Activated naive CD4-positive, alpha-beta T cell treated with anti-CD3 and anti-CD28 coated beads for 36 hours (primary cell): ENCODE measurements around the gene DENND1A. TPM values are rescaled to one million over a fixed set of nuclear protein-coding genes. Genes with fewer than 3 reads are reported as not detected.

Experiments
- CTCF ChIA-PET: fragments of 350-600 bp; sonication (Branson Sonifier 250); formaldehyde crosslinking; loops from one replicate; lab custom pipeline; 2021; ENCODE audit warnings: antibody characterized with exemption; lab: Charles Lee
- DNase-seq: peaks from one replicate; pipeline ENCODE4 v3.0.0-alpha.2; 2020
- H3K27ac Mint-ChIP-seq: one replicate; pipeline ENCODE4 v1.8.0; 2021; ENCODE audit warnings: mild to moderate bottlenecking, mixed read lengths
- H3K27me3 Mint-ChIP-seq: one replicate; pipeline ENCODE4 v1.8.0; 2021; ENCODE audit warnings: low read depth, mixed read lengths
- H3K36me3 Mint-ChIP-seq: one replicate; pipeline ENCODE4 v1.8.0; 2021; ENCODE audit warnings: low read depth, mixed read lengths
- H3K4me1 Mint-ChIP-seq: one replicate; pipeline ENCODE4 v1.8.0; 2021; ENCODE audit warnings: low read depth, mixed read lengths
- H3K4me3 Mint-ChIP-seq: one replicate; pipeline ENCODE4 v1.8.0; 2021; ENCODE audit warnings: mild to moderate bottlenecking, moderate library complexity, mixed read lengths
- H3K9me3 Mint-ChIP-seq: one replicate; pipeline ENCODE4 v1.8.0; 2021; ENCODE audit warnings: mixed read lengths
- intact Hi-C: fragments of 100-400 bp; cut with micrococcal nuclease; formaldehyde crosslinking; loops from one replicate; pipeline ENCODE4 v1.15.1; 2023
- total RNA-seq, 2 experiments: library from RNA; stranded (reverse); gene quantifications; one replicate each; pipeline ENCODE4 v1.2.3, GENCODE V29; 2021

The DENND1A gene
- total RNA-seq, 2 experiments from 2014 or later, result 28.4 to 29.6 TPM

DNA sequence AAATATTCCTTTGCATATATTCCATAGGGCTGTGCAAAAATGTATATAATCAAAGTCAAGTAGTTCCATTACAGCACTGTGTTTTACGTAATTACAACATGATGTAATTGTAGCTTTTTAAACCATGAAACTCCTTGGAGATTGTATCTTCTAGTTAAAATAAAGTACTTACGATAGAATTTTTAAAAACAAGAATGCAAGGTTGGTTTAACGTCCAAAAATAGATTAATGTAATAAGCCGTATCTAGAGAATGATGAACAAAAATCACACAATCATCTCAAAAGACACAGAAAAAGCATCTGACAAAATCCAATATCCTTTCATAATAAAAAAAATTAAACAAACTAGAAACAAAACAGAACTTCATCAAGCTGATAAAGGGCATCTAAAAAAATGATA lies 86.2 kb downstream of the DENND1A start:
- no peaks in the 10 kb centered on the region for H3K4me1 Mint-ChIP-seq
- H3K9me3 Mint-ChIP-seq, result peaks cover 21% of the 10 kb centered on the region
- DNase-seq, result no peak
- peaks cover 48% of the 10 kb centered on the region for H3K36me3 Mint-ChIP-seq
- CTCF ChIA-PET, result no interaction called here
- no peak overlapping the region for H3K27ac Mint-ChIP-seq
- no peak overlapping the region for H3K4me3 Mint-ChIP-seq
- H3K27me3 Mint-ChIP-seq, result no peaks in the 10 kb centered on the region
- intact Hi-C loops, result no loop called here

DNA sequence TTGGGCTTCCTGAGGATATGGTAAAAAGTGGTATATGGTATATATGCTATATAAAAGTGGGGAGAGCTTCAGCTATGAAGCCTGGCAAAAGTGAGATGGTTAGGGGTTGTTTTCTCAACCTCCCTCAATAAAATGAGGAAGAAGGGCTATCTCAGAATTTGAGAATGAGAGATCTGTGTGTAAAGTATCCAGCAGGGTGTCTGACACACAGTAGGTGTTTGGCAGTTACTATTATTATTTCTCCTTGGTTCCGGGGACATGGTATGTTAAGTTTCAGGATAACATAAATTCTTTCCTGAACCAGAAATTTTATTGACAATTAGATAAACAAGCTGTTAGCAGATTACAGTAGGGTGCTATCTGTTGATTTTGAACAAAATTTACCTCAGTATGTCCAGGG lies 94.1 kb downstream of the DENND1A start:
- Mint-ChIP-seq H3K4me3 (no peak overlapping the region), H3K9me3 (peaks cover 6% of the 10 kb centered on the region), H3K4me1 (peaks cover 18% of the 10 kb centered on the region), H3K27ac (no peak overlapping the region), H3K36me3 (peaks cover 20% of the 10 kb centered on the region), H3K27me3 (no peaks in the 10 kb centered on the region)
- intact Hi-C loops, result no loop called here
- CTCF ChIA-PET, result no interaction called here
- no peak for DNase-seq

DNA sequence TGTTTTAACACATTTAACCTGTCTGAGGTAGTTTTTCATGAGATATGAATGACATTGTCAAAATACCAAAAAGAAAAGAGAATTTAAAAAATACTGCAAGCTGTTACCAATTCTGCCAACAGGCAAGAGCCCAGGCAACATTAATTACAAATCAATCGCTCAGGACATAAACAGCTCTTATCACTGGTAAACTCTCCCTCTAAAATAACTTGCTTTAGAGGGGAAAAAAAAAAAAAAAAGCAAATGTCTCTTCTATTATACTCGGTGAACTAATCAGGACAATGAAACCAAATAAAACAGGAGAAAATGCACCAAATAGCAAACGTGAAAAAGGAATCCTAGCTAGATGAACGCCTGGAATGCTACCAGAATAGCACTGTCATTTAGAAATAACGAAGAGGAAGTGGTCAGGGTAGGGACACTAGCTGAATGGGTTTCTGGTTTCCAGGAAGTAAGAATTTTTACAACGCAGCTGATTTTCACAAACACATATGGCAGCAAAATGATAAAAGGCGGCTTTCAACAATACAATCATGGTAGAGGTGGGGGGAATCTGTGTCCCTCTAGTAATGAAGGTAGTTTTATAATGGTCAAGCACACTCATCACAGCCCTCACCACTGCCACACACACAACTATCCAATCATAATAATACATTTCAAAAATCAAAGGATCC lies 94.9 kb downstream of the DENND1A start:
- no peak overlapping the region for H3K27ac Mint-ChIP-seq
- H3K36me3 Mint-ChIP-seq, result peaks cover 23% of the 10 kb centered on the region
- DNase-seq, result no peak
- no peak overlapping the region for H3K4me3 Mint-ChIP-seq
- peaks cover 18% of the 10 kb centered on the region for H3K4me1 Mint-ChIP-seq
- H3K9me3 Mint-ChIP-seq, result peaks cover 8% of the 10 kb centered on the region
- H3K27me3 Mint-ChIP-seq, result no peaks in the 10 kb centered on the region
- intact Hi-C loops, result no loop called here
- CTCF ChIA-PET, result interaction anchor here (0.6 to 0.7 kb wide), 3 partner anchors 8 to 1457 kb away, joined by 3 to 6 read pairs (median 3); no protein-coding TSS in a partner anchor

DNA sequence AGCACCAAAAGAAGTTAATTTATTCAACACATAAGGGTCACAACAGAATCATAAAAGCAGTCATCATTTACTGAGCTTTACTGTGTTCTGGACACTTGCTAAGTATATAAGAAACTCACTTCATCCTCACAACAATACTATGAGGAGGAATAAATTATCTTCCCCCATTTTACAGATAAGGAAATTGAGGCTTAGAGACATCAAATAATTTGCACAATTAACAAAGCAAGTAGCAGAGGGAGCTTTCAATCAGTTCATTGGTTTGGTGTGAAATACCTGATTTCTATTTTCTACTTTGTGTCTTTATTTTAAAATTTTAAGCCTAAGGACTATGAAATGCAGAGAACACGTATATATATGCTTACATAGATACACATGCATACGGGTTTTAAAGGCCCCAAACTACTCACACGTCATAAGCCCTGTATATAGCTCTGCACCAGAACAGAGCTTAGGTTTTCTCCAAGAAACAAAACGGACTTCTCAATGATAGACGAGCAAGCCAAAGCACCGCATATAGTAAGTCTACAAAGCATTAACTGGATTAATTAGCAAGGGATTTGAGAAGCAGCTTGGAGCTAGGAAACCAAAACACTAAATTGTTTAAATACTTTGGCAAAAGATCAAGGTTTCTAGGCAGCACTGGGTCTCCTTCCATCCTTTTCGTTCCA lies 95.6 kb downstream of the DENND1A start:
- H3K36me3 Mint-ChIP-seq, result peaks cover 27% of the 10 kb centered on the region
- peaks cover 18% of the 10 kb centered on the region for H3K4me1 Mint-ChIP-seq
- no peaks in the 10 kb centered on the region for H3K27me3 Mint-ChIP-seq
- no peak overlapping the region for H3K27ac Mint-ChIP-seq
- DNase-seq, result no peak
- no peak overlapping the region for H3K4me3 Mint-ChIP-seq
- peaks cover 13% of the 10 kb centered on the region for H3K9me3 Mint-ChIP-seq
- CTCF ChIA-PET, result interaction anchor here (0.7 kb wide), 1 partner anchor 12 kb away, joined by 6 read pairs; no protein-coding TSS in a partner anchor
- intact Hi-C loops, result no loop called here

DNA sequence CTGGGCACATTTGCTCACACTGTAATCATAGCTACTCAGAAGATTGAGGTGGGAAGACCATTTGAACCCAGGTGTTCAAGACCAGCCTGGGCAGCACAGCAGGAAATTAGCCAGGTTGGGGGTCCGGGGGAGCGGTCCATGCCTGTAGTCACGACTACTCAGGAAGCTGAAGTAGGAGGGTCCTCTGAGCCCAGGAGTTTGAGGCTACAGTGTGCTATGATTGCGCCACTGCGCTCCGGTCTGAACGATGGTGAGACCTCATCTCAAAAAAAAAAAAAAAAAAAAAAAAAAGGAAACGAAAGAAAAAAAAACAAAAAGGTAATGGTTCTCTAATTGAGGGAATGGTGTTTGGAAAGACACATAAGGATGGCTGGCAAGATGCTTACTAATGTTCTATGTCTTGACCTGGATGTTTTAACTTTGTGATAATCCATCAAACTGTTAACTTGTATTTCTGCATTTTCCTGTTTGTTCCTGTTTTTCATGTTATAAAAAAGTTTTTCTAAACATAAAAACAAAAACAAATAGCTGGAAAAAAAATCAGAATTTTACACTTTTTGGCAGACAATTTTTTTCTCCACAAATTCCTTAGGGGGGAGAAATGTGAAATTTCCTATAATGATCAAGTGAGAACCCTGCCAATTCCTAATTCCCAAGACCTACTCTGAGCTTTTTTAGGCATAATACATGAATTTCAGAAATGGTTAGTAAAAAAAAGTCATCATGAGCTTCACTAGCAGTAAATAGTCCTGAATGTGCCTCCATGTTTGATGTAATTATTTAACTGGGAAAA lies 96.9 kb downstream of the DENND1A start:
- Mint-ChIP-seq H3K4me3 (no peak overlapping the region), H3K27ac (no peak overlapping the region), H3K36me3 (peaks cover 29% of the 10 kb centered on the region), H3K9me3 (peaks cover 25% of the 10 kb centered on the region), H3K4me1 (peaks cover 18% of the 10 kb centered on the region), H3K27me3 (no peaks in the 10 kb centered on the region)
- intact Hi-C loops, result no loop called here
- DNase-seq, result no peak
- CTCF ChIA-PET, result no interaction called here

DNA sequence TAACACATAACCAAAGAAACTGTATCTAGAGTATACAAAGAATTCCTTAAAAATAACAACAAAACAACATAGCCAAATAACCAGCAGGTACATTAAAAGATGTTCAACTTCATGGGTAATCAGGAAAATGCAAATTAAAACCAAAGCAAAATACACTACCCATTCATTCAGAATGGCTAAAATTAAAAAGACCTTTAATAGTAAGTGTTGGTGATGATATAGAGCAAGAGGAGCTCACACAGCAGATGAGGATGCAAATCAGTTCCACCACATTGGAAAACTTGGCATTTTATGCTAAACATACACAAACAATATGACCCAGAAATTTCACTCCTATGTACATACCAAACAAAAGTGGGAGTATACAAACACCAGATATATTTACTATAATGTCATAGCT lies 97.8 kb downstream of the DENND1A start:
- H3K36me3 Mint-ChIP-seq, result peaks cover 36% of the 10 kb centered on the region
- H3K9me3 Mint-ChIP-seq, result peaks cover 28% of the 10 kb centered on the region
- H3K27me3 Mint-ChIP-seq, result no peaks in the 10 kb centered on the region
- no peak for DNase-seq
- H3K27ac Mint-ChIP-seq, result no peak overlapping the region
- intact Hi-C loops, result no loop called here
- CTCF ChIA-PET, result no interaction called here
- H3K4me1 Mint-ChIP-seq, result peaks cover 18% of the 10 kb centered on the region
- no peak overlapping the region for H3K4me3 Mint-ChIP-seq

DNA sequence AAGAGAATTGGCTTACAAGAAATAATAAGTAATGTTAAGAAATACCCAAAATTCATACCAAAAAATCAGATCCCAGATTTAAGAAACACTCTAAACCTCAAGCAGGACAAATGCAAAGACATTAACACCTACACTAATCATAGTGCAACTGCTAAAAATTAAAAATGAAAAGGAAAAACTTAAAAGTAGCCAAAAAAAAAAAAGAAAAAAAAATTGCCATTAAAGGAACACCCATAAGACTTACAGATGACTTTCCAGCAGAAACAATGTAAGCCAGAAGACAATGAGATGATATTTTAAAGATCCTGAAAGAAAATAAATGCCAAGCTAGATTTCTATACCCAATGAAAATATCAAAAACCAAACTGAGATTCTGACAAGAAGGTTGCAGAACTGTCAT lies 101.5 kb downstream of the DENND1A start:
- Mint-ChIP-seq H3K9me3 (peaks cover 28% of the 10 kb centered on the region), H3K4me1 (peaks cover 5% of the 10 kb centered on the region), H3K4me3 (no peak overlapping the region), H3K36me3 (peaks cover 36% of the 10 kb centered on the region), H3K27me3 (no peaks in the 10 kb centered on the region), H3K27ac (no peak overlapping the region)
- CTCF ChIA-PET, result interaction anchor here (0.7 kb wide), 1 partner anchor 206 kb away, joined by 3 read pairs; no protein-coding TSS in a partner anchor
- intact Hi-C loops, result no loop called here
- no peak for DNase-seq

DNA sequence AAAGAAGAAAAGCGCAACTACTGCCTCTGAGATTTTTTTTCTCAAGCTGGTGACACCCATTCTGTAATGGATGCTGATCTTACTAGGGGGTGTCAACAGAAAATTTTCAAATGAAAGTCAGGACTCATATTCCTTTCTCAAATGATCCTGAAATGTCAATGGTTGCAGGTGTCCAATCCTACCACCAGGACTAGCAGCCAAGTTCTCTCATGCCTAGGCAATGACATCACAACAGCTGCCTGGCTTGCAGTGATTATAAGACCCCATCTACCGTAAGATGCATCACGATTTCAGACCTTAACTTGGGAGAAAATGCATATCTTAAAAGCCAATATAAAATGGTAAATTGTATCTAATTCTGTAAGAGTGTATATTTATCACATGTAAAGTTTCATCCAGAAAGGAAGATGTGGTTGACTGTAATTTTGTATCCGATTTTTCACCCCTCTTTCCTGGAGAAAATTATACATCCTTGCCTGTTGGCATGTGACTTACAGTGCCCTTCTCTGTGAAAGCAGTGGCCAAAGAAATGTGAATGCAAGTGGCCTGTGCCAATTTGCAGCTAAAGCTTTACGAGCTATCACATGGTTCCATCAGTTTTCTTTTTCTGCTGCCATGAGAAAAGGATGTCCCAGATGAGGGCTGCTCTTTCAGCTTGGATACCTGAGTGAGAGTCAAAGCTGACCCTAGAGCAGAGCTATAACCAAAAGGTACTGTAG lies 104.4 kb downstream of the DENND1A start:
- Mint-ChIP-seq H3K27ac (no peak overlapping the region), H3K4me1 (peaks cover 6% of the 10 kb centered on the region), H3K36me3 (peaks cover 25% of the 10 kb centered on the region), H3K27me3 (no peaks in the 10 kb centered on the region), H3K4me3 (no peak overlapping the region), H3K9me3 (peaks cover 23% of the 10 kb centered on the region)
- CTCF ChIA-PET, result no interaction called here
- intact Hi-C loops, result no loop called here
- DNase-seq, result no peak

DNA sequence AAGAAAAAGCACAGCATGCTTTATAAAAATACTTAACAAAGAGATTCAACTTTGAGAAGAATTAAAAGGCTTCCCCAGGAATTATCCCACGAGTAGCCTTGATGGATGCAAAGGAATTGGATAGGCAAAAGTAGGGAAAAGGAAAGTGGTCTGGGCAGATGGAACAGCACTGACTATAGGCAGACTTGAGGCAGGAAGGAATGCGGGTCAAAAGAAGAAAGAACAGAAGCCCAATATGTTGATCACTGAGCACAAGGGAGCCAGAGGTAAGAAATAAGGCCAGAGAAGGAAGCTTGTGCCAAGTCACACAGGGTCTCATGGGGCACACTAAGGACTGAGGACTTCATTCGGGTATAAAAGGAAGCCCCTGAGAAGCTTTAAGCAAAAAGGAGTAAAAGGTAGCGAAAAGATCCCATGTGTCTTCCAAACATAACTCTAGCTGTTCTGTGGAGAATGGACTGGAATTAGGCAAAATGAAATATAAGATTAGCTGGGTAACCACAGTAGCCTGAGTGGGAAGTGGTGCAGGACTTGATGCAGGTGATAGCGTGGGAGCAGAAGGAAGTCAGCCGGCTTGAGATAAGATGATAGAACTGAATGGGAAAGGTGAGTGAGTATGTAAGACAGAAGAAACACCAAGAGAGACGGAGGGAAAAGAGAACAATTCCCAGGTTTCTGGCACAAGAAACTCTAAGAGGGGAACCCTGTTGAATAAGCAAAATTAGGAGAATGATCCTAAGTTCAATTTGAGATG lies 106.6 kb downstream of the DENND1A start:
- H3K27me3 Mint-ChIP-seq, result no peaks in the 10 kb centered on the region

DNA sequence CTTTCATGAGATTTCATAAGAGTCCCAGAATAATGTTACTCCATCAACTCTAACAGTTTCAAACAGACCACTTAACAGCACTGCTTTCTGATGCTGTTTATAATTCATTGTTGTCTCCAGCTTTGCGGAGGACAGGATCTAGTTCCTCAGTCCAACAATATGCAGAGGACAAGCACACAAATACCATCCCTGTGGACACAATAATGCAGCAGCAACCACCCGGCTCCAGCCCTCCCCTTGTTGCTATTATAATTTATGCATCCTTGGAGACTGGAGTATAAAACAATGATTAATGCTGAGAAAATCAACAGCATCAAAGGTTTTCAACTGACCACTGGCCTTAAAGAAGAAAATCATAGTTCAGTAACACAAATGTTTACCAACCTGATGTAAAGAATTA lies 108.3 kb downstream of the DENND1A start:
- no peak for DNase-seq
- H3K27me3 Mint-ChIP-seq, result no peaks in the 10 kb centered on the region
- H3K36me3 Mint-ChIP-seq, result no peaks in the 10 kb centered on the region
- no peak overlapping the region for H3K4me3 Mint-ChIP-seq
- H3K27ac Mint-ChIP-seq, result no peak overlapping the region
- intact Hi-C loops, result no loop called here
- CTCF ChIA-PET, result interaction anchor here (0.5 kb wide), 1 partner anchor 132 kb away, joined by 3 read pairs; no protein-coding TSS in a partner anchor
- peaks cover 8% of the 10 kb centered on the region for H3K4me1 Mint-ChIP-seq
- no peaks in the 10 kb centered on the region for H3K9me3 Mint-ChIP-seq

More for the DNA sequence above, 106.6 kb downstream of the DENND1A start:
- no peak for DNase-seq
- intact Hi-C loops, result no loop called here
- peaks cover 6% of the 10 kb centered on the region for H3K4me1 Mint-ChIP-seq
- H3K4me3 Mint-ChIP-seq, result no peak overlapping the region
- CTCF ChIA-PET, result no interaction called here
- H3K36me3 Mint-ChIP-seq, result peaks cover 10% of the 10 kb centered on the region
- H3K27ac Mint-ChIP-seq, result no peak overlapping the region
- H3K9me3 Mint-ChIP-seq, result peaks cover 7% of the 10 kb centered on the region

DNA sequence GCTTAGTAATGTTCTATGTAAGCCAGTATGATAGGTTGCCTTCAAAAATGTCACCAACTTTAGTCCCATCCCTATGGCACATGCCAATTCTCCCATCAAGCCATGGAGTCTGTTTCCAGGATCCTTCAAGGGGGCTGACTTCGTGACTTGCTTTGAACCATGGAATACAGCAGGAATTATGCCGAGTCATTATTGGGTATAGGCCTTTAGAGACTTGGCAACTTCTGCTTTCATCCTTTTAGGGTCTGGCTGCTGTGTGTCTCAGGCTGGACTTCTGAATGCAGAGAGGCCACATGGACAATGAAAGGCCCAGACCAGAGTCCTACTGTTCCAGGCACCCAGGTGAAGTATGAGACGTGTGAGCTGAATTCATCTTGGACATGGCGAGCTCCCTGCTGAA lies 109.8 kb downstream of the DENND1A start:
- CTCF ChIA-PET, result no interaction called here
- DNase-seq, result no peak
- no peak overlapping the region for H3K4me3 Mint-ChIP-seq
- H3K9me3 Mint-ChIP-seq, result no peaks in the 10 kb centered on the region
- no peaks in the 10 kb centered on the region for H3K27me3 Mint-ChIP-seq
- H3K27ac Mint-ChIP-seq, result no peak overlapping the region
- intact Hi-C loops, result no loop called here
- peaks cover 8% of the 10 kb centered on the region for H3K4me1 Mint-ChIP-seq
- no peaks in the 10 kb centered on the region for H3K36me3 Mint-ChIP-seq
